ENCODE data around the gene SCTR.

The SCTR gene

DNA sequence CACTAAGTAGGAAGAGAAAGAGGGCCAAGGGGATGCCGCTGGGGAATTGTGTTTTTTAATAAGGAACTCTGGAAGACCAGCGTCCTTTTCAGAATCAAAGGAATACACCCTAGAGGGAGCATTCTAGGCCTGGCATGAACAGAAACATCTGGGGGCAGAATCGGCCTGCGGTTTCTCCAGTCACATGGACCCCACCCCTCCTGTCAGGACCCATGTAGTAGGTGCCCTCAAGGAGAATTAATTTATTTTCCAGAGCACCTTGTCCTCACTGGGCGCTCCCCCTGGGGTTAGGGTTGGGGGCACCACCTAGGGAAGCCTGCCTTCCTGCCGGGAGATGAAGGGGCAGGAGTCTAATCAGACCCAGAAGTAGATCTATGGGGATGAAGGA, 48.4 kb downstream of the SCTR start:
- DNase-seq: no peak

- DNase-seq: no peak
These were observed 48.9 kb downstream of the SCTR start for GRCh38 chr2:119475225-119475856.

DNA sequence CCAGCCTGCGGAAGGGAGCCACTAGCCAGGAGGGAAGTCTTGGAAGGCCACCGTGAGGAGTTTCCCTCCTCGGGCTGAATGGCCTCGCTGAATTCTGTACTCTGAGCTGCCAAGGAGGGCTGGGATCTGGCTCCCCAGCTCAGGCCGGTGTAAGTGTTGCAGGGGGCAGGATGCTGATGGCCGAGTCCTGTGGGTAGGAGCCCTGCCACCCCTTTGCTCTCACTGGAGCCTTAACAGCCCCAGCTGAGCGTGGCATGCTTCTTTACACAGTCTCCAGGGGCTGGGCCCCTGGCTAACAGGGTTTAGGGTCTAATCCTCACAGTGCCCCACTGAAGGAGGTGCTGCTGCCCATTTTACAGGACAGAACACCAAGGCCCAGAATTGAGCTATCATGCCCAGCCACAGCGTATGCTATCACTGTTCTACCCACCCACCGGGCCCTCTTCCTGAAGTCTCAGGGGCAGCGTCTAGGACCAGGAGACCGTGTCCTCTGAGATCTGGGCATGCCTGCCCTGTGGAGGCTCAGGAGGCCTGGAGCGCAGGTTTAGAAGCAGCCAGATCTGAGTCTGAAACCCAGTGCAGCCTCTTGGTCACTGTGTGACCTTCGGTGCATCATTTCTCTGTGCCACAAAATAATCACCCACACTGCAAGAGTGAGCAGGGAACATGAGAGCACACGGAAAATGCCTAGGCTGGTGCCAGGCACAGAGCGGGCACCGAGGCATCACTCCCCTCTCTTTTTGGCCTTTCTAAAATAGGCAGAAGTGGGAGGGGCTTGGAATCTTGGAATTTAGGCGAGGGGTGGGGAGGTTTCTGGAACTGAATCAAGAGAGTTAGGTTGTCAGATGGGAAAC, 49.7 kb downstream of the SCTR start:
- DNase-seq: no peak

DNA sequence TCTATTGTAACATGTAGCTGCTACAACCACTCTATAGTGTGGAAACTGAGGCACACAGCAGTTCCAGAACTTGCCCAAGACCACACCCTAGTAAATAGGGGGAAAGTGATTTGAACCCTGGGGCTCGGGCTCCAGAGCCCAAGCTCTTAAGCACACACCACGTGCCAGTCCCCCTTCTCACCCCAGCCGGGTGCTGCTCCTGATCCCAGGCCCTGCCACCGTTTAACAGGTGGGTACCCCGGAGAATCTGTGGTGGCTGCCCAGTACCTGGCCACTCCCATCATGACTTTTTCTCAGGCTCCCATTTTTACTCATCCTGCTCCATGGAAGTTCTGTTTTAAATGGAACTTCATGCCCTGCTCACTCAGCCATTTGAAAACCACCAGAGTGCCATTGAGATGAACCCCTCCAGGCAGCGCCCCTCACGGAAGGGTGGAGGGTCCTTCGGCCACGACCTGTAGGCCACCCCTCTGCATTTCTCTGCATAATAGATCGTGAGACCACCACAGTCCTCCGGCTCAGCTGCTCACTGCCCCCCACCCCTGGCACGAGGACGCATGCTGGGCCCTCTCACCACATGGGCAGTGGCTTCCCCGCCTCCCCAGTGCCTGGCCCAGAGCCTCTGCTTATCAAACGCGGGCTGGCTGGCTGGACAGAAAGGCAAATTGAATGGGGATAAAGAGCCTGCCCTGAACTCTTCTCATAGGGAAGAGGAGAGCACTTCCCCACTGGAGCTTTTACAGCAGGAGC, 50.5 kb downstream of the SCTR start:
- DNase-seq: no peak

DNA sequence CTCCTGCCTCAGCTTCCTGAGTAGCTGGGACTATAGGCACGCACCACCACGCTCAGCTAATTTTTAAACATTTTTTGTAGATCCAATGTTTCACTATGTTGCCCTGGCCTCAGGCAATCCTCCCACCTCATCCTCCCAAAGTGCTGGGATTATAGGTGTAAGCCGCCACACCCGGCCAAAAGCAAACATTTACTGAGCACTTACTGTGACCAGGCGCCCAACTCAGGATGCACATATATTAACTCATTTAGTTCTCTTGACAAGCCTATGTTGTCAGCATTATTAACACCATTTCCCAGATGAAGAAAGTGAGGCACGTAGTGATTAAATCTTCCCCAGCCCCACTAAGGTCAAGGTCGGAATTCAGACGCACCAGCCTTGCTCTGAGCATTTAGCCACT, 51.5 kb downstream of the SCTR start:
- DNase-seq: no peak

DNA sequence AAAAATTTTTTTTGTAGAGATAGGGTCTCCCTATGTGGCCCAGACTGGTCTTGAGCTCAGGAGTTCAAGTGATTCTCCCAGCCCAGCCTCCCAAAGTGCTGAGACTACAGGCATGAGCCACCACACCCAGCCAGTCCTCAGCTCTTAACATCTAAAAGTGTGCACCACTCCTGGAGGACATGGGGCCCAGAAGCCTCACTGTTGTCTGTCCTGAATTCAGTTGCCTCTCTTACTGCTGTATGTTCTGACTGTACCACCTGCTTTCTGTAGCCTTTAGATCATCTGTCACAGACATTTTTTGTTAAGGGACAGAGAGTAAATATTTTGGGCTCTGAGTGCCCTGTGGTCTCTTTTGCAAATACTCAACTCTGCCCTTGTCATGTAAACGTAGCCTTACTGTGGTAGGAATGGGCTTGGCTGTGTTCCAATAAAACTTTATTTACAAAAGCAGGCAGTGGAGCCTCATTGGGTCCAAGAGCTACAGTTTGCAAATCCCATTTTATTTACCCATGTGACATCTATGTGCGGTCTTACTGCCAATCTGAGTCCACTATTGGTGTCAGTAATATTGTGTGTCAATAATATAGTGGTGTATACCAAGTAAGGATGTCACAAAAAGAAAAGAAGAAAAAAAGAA, 54.5 kb downstream of the SCTR start:
- DNase-seq: no peak

GRCh38 chr2:119469131-119469530, 55.2 kb downstream of the SCTR start:
- no peak for DNase-seq

DNA sequence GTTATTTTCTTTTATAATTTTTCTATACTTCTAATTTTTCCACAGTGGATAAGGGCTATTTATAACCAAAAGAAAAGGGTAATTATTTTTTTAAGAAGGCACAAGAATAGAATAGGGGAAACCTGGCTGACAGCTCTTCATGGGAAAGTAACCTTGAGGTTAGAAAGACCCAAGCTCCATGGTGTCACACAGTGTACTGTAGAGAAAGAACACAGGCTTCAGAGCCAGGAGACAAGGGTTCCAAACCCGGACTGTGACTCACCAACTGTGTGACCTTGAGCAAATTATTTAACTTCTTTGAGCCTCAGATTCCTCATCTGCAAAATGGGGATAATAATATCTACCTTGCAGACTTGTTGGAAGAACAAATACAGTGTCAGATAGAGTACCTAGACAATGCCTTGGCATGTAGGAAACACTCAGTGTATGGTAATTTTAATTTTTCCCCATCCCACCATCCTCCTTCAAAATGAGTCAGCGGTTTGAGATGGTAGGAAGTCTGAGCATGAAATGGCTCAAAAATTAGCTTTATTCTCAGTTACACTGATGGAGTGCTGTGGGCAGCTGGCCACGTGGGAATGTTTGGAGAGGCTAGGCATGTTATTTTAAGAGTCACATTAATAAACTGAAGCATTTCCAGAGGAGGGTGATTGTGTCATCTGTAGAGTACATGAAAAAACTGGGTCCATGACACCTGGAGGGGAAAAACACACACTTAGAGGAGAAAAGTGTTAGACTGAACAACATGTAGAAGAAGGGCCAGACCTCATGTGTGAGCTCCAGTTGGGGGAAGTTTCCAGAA, 55.9 kb downstream of the SCTR start:
- no peak for DNase-seq

DNA sequence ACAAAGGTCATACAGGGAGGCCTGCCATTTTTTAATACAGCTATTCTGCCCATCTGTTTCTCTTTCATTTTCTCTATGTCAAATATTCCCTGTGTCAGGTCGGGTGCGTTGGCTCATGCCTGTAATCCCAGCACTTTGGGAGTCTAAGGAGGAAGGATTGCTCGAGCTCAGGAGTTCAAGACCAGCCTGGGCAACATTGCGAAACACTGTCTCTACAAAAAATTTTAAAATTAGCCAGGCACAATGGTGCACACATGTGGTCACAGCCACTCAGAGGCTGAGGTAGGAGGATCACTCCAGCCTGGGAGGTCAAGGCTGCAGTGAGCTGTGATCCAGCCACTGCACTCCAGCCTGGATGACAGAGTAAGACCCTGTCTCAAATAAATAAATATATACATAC, 57.9 kb downstream of the SCTR start:
- no peak for DNase-seq

- no peak for DNase-seq
These were observed 58.6 kb downstream of the SCTR start for GRCh38 chr2:119465687-119466086.

GRCh38 chr2:119464981-119465380, 59.3 kb downstream of the SCTR start:
- DNase-seq: no peak

- DNase-seq: no peak
These were observed 60.3 kb downstream of the SCTR start for GRCh38 chr2:119463990-119464389.

GRCh38 chr2:119463136-119463535, 61.1 kb downstream of the SCTR start:
- DNase-seq: no peak

DNA sequence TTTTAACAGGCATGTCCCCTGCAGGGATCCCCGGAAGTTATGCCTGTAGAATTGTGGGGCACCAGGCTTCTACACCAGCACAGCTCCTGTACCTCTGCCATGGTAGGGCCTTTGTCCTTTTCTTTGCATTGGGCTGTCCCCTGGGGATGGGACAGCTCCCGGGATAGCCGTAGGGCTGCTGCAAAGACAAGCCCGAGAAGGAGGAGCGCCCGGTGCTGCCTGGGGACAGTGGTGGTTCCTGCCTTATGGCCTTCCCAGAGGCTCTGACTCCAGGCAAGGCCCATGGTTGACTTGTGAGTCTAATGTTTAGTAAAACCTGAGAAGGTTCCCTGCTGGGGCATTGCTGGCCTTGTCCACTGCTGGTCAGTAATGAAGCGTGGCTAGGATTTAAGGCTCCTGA, 61.7 kb downstream of the SCTR start:
- no peak for DNase-seq

GRCh38 chr2:119461811-119462210, 62.5 kb downstream of the SCTR start:
- no peak for DNase-seq

GRCh38 chr2:119460076-119460475, 64.2 kb downstream of the SCTR start:
- DNase-seq: no peak

- DNase-seq: no peak
These were observed 69.1 kb downstream of the SCTR start for GRCh38 chr2:119455066-119455718.

- no peak for DNase-seq
These were observed 70.2 kb downstream of the SCTR start for GRCh38 chr2:119453972-119454593.

- DNase-seq: no peak
These were observed 72.8 kb downstream of the SCTR start for GRCh38 chr2:119451336-119452050.

All from anterior cingulate cortex (tissue), 58 donors.